GM19395 (cell line): ENCODE data around the gene PKMYT1.

Experiments
- ATAC-seq: cut with Tn5 transposase; IDR thresholded peaks from one replicate; pipeline ENCODE4 v1.9.1; 2021; ENCODE audit warnings: mild to moderate bottlenecking, moderate library complexity; ENCODE audit not compliant: unreplicated experiment

PKMYT1 gene

GRCh38 chr16:3019594-3020246, 39.5 kb upstream of the PKMYT1 start:
- ATAC-seq: no peak

GRCh38 chr16:3017794-3018506, 37.7 kb upstream of the PKMYT1 start, which contains the start of gene CLDN6:
CLDN6 (minus strand) TSS chr16:3018183; CDS start chr16:3016021, 2,162 bp downstream.
- no peak for ATAC-seq

- no peak for ATAC-seq
Observed at GRCh38 chr16:3017344-3017743, 37.1 kb upstream of the PKMYT1 start.

GRCh38 chr16:3015865-3016521, 35.7 kb upstream of the PKMYT1 start:
- ATAC-seq: no peak

GRCh38 chr16:3014971-3015370, 34.7 kb upstream of the PKMYT1 start:
- no peak for ATAC-seq

GRCh38 chr16:3013998-3014690, 33.9 kb upstream of the PKMYT1 start:
- ATAC-seq: no peak

- ATAC-seq: no peak
Observed at GRCh38 chr16:3013491-3013951, 33.3 kb upstream of the PKMYT1 start.

- no peak for ATAC-seq
Observed at GRCh38 chr16:3012828-3013420, 32.7 kb upstream of the PKMYT1 start, which contains the start of gene CLDN9. CLDN9 (plus strand) TSS chr16:3012923; CDS start chr16:3013363, 440 bp downstream.

GRCh38 chr16:3012246-3012645, 32.0 kb upstream of the PKMYT1 start:
- no peak for ATAC-seq

GRCh38 chr16:3010510-3010909, 30.3 kb upstream of the PKMYT1 start:
- no peak for ATAC-seq

- no peak for ATAC-seq
Observed at GRCh38 chr16:3009568-3010390, 29.5 kb upstream of the PKMYT1 start.

GRCh38 chr16:3008690-3009037, 28.4 kb upstream of the PKMYT1 start:
- no peak for ATAC-seq

GRCh38 chr16:3007957-3008689, 27.9 kb upstream of the PKMYT1 start:
- ATAC-seq: no peak

- no peak for ATAC-seq
Observed at GRCh38 chr16:3007059-3007956, 27.1 kb upstream of the PKMYT1 start.

- ATAC-seq: no peak
Observed at GRCh38 chr16:3004781-3005284, 24.6 kb upstream of the PKMYT1 start.

GRCh38 chr16:3004319-3004718, 24.1 kb upstream of the PKMYT1 start:
- peak; percentile 8 for ATAC-seq

GRCh38 chr16:3003582-3004270, 23.5 kb upstream of the PKMYT1 start:
- ATAC-seq: peak; percentile 96
